NCI-H2081 treated with DMSO at 0.1 percent for 48 hours (cell line): ENCODE results near the gene TIFAB.

ENCODE experiments used
- DNase-seq: peaks from one replicate; lab custom pipeline; 2025; lab: John Stamatoyannopoulos, UW

TIFAB gene

DNA sequence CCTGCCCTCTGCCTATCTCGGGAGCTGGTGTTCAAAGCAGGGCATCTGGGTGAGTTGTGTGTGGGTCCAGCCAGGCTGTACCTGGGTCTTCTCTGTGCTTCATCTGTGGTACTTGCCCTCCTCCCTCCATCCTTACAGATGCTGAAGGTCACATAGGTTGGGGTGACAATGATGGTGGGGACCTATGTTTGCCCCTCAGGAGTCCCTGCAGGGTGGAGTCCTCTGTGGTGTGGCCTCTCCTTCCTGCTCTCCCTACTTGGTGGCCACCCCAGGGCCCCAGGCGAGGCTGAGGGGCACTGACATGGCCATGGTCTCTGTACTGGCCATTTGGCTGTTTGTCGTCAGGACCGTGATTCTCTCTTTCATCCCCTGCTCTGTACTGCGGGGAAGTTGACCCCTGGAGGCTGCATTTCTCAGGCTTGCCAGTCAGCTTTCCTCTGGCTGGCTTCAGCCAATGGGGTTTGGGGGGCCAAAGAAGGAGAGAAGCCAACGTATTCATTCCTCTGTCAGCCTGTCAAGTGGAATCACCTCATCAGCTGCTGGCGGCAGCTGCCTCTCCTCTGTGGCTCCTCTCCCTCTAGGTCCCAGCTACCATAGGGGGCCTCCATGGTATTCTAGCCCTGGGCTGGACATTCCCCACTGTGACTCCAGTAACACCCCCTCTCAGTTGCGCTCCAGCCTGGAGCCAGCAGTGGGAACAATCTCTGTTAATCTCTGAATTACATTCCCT is 9.6 kb downstream of the TIFAB start:
- no peak for DNase-seq

DNA sequence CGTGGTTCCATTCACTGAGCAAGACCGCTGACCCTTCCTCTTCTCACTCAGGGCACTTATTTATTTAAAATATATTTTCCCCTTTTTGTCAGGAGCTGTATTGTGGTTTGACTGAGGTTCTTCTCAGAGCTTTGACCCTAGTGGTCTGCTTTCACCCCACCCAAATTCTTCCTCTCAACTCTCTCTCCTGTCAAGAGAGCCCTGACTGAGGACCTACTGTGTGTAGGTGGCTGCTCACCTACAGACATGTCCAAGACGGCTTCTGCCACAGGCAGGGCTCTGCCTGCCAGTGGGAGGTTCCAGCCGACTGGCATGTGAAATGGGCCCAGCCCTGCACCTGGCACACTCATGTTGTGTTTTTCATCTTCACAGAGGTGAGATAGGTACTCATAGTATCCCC is 10.2 kb downstream of the TIFAB start:
- no peak for DNase-seq

DNA sequence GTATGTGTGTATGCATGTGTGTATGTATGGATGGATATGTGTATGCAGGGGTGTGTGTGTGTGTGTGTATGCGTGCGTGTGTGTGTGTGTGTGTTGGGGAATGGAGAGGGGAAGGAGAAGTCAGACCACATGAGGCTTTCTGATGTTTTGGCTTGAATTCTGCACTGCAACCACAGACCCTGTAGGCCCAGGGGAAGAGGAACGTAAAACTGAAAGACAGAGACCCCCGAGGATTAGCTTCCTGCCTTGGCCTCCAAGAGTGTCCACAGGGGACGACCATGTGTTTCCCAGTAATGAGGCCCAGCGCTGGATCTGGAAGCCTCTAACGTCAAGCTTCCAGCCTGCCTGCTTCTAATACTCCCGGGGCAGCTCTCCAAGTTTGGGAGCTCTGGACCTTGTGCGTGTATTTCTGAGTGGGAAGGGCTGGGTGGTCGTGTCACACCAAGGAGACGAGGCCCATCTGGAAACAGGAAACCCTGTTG is 10.8 kb downstream of the TIFAB start:
- DNase-seq, result no peak

DNA sequence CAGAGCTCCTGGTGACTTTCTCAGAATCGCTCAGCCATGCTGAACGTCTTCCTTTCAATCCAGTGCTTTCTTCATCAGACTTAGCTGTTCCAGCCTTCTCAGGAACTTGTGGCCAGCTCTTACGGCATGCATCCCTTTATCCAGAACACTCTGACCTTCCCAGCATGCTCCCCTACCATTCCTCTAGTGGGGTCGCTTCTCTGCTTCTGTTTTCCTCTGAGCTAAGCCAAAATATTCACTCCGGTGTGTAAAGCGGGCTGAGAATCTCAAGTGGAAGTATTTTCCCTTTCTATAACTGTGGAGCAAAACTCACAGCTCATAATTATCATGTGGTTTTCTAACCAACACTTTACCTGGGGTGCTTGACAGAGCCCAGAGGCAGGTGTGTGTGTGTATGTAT is 11.2 kb downstream of the TIFAB start:
- no peak for DNase-seq

DNA sequence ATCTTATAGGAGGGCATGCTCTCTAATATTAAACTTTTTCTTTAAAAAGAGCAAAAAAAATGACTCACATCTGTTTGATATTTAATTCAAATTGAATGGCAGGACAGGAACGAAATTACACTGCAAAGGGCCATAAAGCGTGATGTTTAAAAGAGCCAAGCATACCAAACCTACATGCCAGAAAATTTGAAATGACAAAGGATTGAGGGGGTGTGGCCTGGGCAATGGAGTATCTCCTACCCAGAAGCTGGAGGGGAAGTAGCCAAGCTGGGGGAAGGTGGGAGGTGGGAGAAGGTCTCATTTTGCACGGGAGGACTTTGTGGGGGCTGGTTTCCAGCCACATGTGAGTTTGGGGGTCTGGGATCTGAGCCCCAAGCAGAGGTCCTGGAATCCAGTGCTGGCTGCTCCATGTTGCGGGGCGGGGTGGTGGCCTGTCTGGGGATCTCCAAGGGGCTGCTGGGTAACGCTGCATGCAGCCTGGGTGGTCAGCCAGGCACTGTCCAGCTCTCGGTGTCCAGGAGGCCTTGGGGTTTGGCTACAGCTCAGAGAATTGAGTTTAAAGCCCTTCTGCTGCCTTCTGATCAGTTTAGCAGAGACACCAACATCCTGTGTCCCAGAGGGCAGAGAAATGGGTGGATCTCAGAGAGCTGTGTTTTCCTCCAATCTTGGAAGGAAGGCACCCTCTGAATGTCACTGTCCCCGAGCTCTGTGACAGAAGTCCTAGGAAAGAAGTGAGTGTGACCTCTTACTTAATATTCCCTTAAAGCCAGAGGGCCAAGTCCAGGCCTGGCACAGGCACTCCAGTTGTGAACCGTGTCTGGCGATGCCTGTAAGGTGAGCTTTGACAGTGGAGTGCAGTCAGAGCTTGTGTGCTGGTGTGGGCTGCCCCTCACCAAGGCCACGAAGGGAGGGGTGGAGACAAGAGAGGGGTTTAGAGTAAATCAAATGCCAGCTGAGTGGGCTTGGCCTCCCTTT is 12.6 kb downstream of the TIFAB start:
- DNase-seq, result no peak

DNA sequence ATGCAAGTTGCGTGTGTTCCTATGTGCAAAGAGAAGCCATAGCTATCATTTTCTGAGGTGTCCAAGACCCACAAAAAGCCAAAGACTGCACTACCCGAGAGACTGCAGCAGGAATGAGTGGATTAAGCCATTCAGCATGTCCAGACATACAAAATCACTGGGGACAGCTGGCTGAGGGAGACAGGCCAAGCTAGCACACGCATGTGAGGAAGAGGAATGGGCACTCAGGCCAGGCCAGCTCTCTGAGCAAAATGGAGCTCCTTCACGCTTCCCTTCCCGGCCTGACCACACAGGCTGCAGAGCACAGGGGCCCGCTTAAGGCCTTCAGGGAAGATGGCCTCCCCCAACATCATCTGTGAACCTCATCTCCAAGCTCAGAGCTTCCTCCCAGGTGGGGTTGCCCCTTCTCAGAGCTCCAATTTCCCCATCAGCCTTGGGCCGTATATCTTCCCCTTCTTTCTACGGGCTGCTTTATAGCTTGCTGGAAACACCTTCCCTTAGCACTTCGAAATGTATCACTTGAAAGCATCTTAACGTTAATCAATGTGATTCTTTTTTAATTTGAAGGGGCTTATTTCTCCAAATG is 13.4 kb downstream of the TIFAB start:
- DNase-seq, result no peak

DNA sequence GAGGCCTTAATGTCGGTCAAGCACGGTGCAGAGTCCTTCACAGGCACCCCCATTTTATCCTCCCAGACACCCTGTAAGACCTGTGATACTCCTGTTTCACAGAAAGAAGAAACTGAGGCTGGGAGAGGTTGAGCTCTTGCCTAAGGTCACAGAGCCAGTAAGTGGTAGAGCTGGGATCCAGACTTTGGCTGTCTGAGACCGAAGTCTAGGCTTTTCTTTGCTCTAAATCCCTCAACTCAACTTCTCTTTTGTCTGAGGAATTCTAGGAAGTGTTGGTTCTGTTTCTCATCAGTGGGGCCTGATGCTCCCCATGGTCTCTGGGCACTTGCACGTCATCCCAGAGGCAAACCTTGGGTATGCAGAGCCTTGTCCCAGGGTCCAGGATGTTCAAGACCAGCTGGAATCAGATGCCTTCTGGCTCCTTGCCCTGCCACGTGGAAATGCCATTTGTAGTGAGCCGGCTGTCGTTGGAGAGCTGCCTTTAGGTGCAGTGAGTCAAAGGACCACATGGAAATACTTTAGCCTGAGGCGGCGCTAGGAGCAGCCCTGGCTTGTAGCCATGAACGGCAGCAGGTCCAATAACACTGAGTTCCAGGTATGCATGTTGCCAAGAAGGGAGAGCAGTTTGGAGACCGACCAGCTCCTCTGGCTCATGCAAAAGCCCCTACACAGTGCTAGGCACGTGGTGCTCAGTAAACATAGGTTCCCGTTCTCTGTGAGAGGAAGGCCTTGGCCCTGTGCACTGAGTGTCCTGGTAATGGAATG is 14.2 kb downstream of the TIFAB start:
- no peak for DNase-seq

DNA sequence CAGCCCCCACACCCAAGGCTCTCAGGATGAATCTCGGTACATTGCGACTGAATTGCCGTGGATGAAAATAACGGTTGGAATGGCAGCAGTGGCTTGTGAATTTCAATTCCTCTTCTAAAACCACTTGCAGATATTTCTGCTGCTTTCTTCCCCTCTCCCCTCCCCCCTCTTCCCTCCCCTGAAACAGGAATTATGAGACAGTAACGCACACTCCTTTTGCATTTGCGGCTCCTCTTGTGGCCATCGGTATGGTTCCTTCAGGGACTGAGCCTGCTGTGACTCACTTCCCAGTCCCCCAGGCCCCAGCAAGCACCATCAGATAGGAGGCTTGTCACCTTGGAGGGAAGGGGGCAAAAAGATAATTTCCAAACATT is 14.7 kb downstream of the TIFAB start:
- no peak for DNase-seq

DNA sequence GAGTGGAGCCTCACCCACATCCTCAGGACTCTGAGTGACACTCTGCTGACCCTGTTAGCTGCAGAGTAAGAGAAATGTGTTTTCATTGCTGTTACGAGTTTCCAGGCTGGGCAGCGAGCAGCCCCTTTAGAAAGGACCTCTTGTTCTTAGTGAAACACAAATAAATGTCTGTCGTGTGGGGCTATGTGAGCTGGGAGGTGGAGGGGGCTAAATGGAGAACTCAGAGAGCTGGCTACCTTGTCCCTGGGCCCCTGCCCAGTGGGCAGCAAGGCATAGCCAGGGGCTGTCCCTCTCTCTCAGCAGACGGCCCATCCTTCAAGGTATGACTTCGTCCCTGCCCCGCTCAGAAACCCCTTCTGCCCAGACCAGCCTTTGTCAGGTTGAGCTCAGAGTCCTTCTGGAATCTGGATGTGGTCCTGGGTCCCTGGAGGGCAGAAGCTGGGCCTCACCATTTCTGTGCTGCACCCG is 15.2 kb downstream of the TIFAB start:
- DNase-seq, result no peak

DNA sequence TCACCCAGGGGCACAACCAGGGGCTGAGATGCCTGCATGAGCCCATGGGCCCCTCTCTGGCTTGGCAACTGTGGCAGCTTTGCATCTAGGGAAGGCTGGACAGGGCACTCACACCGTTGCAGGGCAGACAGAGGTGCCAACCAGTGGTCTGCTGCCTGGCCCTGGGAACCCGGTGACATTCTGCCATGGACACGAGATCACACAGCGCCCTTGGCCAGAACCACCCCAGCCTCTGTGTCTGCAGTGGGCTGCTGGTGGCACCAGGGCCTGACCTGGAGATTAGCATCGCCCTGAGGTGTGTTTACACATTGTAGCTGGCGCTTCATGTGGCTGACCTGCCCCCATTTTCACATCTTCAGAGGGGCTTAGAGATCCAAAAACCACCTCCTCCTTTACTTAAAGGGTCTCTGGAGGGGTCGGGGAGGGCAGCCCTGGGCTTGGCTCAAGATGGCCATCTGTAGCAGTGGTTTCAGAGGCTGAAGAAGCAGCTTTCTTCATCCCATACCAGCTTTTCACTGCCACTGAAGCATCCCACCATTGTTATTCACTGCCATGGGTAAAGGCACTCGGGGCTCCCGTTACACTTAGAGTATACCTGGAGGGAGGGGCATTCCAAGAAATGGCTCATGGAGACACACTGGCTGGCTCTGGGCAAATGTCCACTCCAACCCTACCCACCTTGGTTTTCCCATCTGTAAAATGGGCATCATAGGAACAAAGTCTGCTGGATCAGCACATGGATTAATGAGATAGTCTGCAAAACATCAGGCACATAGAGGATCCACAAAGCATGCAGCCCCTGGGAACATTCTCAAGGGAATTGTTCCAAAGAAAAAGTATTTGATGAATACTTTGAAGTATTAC is 16.5 kb downstream of the TIFAB start:
- no peak for DNase-seq

DNA sequence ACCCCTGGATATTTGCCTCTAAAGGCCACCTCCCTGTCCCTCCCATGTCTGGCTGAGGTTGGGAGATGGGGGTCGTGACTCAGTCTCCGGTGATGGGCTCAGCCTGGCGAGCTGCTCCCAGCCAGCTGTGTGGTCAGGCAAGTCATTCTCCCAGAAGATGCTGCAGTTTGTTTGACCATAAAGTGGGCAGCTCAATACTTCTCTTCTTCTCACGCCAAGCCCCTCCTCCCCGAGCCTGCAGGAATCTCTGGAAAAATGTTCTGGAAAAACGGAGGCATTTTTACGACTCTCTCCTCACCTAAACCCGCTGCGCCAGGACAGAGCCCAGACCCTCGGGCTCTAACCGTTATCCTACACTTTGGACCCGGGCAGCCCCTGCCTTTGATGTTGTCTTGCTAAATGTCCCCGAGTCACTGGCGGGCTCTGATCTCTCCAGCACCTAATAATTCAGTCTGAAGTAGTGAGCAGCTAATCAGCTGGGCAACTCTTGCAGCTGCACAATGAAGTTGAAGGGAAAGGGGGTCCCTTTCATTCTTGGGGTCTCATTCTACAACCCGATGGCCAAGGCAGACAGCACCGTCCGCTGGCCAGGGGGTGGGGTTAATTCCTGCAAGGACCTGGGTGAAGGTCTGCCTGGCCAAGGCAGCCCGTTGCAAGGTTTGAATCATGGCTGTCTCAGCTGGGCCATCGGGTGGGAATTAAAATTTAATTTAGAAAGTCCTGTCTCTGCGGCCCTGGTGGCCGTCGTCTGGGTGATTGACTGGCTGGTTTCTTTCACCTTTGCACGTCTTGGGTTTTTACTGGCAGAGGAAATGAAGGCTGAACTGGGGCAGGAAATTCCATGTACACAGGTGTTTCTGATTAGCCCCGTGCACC is 17.3 kb downstream of the TIFAB start:
- DNase-seq, result no peak

DNA sequence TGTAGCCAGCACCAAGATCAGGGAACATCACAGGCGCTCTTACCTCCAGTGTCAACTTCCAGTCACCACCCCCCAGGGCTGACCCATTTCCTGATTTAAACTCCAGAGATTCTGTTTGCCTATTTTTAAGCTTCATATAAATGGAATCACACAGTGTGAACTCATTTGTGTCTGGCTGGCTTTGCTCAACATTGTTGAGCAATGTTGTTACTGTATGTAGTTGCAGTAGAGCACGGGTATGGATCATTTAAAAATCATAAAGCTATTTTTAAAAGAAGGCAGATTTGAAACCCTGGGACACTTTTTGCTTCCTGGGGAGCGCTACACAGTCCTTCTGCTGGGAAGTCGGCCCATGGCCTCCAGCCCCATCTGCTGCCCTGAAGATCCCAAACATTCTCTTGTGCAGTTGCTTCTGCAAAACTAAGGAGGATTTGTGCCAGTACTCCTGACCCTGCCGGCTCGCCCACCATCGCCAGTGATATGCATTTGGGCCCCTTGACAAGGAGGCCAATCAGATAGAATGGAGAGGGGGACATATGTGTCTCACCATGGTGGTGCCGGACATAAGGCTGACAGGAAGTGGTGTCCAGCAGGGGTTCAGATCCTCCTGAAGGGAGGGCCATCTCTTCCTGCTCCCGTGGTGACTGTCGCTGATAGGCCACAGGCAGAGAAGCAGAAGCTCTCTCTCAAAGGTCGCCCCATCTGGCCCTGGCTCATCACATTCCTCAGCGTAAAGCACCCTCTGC is 18.3 kb downstream of the TIFAB start:
- no peak for DNase-seq

DNA sequence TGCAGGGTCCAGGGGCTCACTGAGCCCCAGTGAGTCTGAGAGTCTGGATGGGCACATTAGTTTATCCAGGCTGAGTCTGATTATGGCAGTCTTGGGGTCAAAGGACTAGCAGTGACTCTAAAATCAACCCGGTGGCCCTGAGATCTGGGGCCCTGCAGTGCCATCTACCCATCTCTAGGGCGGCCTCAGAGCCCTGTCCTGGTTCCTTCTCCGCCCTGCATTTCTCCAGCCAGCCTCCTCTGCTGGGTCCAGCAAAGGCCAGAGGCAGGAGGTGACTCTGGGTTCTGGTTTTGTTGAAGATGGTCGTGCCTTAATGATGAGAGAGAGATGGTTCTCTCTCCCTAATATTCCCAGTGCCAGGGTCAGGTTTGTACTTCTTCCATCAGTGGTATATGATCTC is 20.0 kb downstream of the TIFAB start:
- DNase-seq, result no peak

DNA sequence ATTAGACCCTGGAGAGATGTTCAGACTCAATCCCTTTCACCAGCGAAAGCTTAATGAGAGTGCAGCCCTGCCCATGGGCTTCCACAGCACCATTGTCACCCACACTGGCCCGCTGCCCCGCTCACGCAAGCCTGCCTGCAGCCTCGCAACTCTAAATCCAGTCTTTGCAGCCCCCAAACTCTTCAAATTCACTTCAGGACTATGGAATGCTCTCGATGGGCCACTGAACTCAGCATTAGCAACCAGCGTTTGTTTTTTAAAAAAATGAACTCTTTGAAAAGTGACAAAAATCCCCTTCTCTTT is 22.1 kb downstream of the TIFAB start:
- no peak for DNase-seq

DNA sequence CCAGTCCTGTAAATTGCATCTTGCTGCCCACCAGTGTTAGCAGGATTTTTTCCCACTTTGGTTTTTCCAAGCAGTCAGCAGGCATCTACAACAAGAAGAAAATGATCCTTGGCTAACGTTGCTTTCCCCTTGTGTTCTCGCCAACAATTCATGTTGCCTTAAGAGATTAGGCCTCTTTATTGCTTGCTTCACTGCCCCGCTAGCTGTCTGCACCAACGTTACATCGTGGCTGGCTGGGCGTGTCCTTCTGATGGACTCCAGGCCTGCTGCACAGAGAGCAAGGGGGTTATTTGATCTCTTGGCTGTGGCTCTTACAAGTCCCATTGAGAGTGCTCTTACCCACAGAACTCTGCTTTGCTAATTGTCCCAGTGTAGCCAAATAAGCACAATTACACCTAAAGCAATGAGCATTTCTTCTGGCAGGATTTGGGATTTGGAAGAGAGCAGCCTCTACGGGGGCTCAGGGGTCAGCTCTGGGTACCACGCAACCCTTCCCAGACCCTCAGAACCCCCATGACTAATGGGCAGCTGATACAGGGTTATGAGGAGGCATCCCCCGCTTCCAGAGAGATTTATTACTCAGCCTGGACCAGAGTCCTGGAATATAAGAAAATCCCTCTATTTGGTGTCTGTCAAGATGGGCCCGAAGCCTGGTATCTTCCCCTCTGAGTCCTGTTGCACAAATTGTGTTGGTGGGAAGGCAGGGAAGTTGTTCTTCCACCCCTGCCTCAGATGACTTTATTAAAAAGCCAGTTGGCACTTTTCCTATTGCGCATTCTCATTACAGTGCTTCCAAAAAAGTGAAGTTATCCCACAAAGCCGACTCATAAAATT is 22.6 kb downstream of the TIFAB start:
- DNase-seq, result no peak

DNA sequence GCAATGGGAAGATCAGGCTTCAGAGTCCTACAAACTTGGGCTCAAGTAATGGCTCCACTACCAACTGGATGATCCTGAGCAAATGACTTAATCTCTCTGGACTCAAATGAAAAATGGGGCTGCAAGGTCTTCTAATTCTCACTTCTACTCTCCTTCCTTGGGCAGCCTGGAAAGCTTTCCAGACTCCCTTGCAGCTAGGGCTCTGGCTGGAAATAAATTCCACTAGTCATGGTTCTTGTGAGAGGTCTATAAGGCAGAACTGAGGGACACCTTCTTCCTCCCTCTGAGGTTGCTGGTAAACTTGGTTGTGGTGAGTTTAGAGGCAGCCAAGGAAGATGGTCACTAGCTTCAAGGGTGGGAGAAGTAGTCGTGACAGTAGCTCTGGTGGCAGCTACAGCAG is 23.6 kb downstream of the TIFAB start:
- DNase-seq, result no peak

DNA sequence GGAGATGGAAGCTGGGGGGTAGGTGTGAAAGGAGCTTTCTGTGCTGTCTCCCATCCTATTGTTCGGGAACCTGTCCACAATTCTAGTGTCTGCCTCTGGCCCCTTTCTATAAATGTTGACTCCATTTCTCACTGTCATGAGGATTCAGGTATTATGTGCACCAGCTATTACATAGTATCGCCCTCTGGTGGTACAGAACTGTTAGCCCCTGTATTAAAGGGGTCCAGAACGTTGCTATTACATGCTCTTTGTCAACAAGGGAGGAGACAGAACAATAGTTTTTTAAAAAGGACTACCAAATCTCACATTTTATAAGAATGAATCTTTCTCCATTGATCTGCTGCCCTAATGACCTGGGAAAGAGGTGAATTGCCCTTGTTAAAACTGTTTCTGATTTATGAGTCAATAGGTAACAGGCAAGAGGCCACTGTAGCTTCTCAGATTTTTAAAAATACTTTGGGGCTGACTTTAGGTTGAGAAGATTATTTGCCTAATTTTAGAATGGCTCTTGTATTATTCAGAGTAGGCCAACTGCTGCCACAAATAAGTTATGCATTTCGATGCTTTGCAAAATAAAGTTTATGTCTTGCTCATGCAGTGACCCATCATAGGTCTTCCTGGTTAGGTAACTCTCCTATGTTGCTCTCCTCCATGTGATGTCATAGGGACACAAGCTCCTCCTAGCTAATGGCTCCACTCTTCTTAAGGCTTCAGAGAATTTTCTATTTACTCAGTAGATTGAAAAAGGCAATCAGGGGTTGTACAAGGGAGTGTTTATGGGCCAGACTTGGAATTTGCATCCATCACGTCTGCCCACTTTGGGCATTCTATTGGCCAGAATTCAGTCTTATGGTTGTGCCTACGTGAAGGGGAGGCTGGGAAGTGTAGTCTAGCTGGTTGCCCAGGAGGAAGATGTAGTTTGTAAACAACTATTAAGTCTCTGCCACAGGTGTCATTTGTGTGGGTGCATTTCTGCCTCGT is 25.8 kb downstream of the TIFAB start:
- no peak for DNase-seq
